Mesodermal cell (in vitro differentiated cells): ENCODE measurements around the gene KLHL24.
A peak's percentile ranks its signal among the peaks of the same experiment; 100 is the strongest.
"Not testable (repeated sequence)": the region's sequence is repeated elsewhere in the genome, so short reads cannot be mapped to it uniquely, and the experiment has no call there.

Experiments
- H3K27ac ChIP-seq: 2 replicates; pipeline ENCODE4 v1.7.0; 2013; ENCODE audit warnings: mild to moderate bottlenecking, low read depth, low read length, moderate library complexity; ENCODE audit not compliant: severe bottlenecking
- H3K36me3 ChIP-seq: 2 replicates; pipeline ENCODE4 v1.7.1; 2013; ENCODE audit warnings: mild to moderate bottlenecking, low read length, moderate library complexity; ENCODE audit not compliant: control insufficient read depth, insufficient read depth
- H3K4me1 ChIP-seq: one replicate; pipeline ENCODE4 v1.7.1; 2013; ENCODE audit warnings: mild to moderate bottlenecking, low read length; ENCODE audit not compliant: insufficient read depth, control insufficient read depth, poor library complexity, severe bottlenecking
- H3K4me3 ChIP-seq: 2 replicates; pipeline ENCODE4 v1.7.0; 2013; ENCODE audit warnings: low read length, control low read depth, mild to moderate bottlenecking; ENCODE audit not compliant: insufficient read depth, poor library complexity, severe bottlenecking; ENCODE audit errors: extremely low read depth
- H3K9me3 ChIP-seq: 2 replicates; pipeline ENCODE4 v1.7.1; 2013; ENCODE audit warnings: mild to moderate bottlenecking, low read length, moderate library complexity; ENCODE audit not compliant: control insufficient read depth
- WGBS, 2 experiments: methylation state at CpG; one replicate each; pipeline ENCODE4 v1.1.5; 2013; ENCODE audit warnings: missing lambda C conversion rate in 2 of 2; ENCODE audit not compliant: insufficient coverage in 2 of 2; 5-methylcytosine and 5-hydroxymethylcytosine counted together

Gene KLHL24

GRCh38 chr3:183636221-183637105, 1.0 kb downstream of the KLHL24 start:
- Histone ChIP-seq H3K4me1 (no peaks in the 10 kb centered on the region), H3K27ac (peak overlapping the region; percentile 99), H3K36me3 (peaks cover 15% of the 10 kb centered on the region), H3K9me3 (no peaks in the 10 kb centered on the region), H3K4me3 (peak overlapping the region; percentile 93)
- WGBS, 2 experiments, result 0 to 1% methylated on average over 57 to 58 of the region's 84 CpGs

GRCh38 chr3:183637106-183637486, 1.7 kb downstream of the KLHL24 start:
- WGBS, 2 experiments, result 79 to 92% methylated on average over 2 to 4 of the region's 6 CpGs
- H3K9me3 ChIP-seq, result no peaks in the 10 kb centered on the region
- peaks cover 15% of the 10 kb centered on the region for H3K36me3 ChIP-seq
- no peaks in the 10 kb centered on the region for H3K4me1 ChIP-seq
- H3K4me3 ChIP-seq, result peak overlapping the region; percentile 93
- H3K27ac ChIP-seq, result peak overlapping the region; percentile 99

- not testable (repeated sequence) for H3K27ac ChIP-seq, H3K9me3 ChIP-seq, H3K4me1 ChIP-seq
- 92 to 93% methylated on average over 12 to 14 of the region's 14 CpGs for WGBS, 2 experiments
- Histone ChIP-seq H3K36me3 (peaks cover 15% of the 10 kb centered on the region), H3K4me3 (peak overlapping the region; percentile 93)
These were observed 2.2 kb downstream of the KLHL24 start for GRCh38 chr3:183637633-183638032.

GRCh38 chr3:183638101-183638852, 2.9 kb downstream of the KLHL24 start:
- H3K4me3 ChIP-seq, result no peak overlapping the region
- 93 to 100% methylated on average over 1 to 2 of the region's 6 CpGs for WGBS, 2 experiments
- no peaks in the 10 kb centered on the region for H3K9me3 ChIP-seq
- no peaks in the 10 kb centered on the region for H3K4me1 ChIP-seq
- peaks cover 15% of the 10 kb centered on the region for H3K36me3 ChIP-seq
- H3K27ac ChIP-seq, result no peak overlapping the region

GRCh38 chr3:183640635-183641034, 5.2 kb downstream of the KLHL24 start:
- 89 to 100% methylated on average over 2 to 11 of the region's 11 CpGs for WGBS, 2 experiments
- H3K27ac ChIP-seq, H3K9me3 ChIP-seq, H3K4me3 ChIP-seq, H3K4me1 ChIP-seq: not testable (repeated sequence)
- peaks cover 23% of the 10 kb centered on the region for H3K36me3 ChIP-seq

GRCh38 chr3:183641882-183642281, 6.5 kb downstream of the KLHL24 start:
- WGBS, 2 experiments, result 93 to 100% methylated on average over 2 of the region's 2 CpGs
- Histone ChIP-seq H3K36me3 (peaks cover 31% of the 10 kb centered on the region), H3K27ac (no peak overlapping the region), H3K9me3 (no peaks in the 10 kb centered on the region), H3K4me1 (no peaks in the 10 kb centered on the region), H3K4me3 (no peak overlapping the region)

GRCh38 chr3:183644244-183644643, 8.8 kb downstream of the KLHL24 start:
- Histone ChIP-seq H3K36me3 (peaks cover 21% of the 10 kb centered on the region), H3K4me3 (no peak overlapping the region), H3K4me1 (no peaks in the 10 kb centered on the region), H3K9me3 (no peaks in the 10 kb centered on the region), H3K27ac (no peak overlapping the region)
- WGBS, 2 experiments, result no CpG with 5 or more reads among the region's 1 CpG

- H3K27ac ChIP-seq, result no peak overlapping the region
- no peaks in the 10 kb centered on the region for H3K9me3 ChIP-seq
- no peak overlapping the region for H3K4me3 ChIP-seq
- WGBS, 2 experiments, result no CpG with 5 or more reads among the region's 2 CpGs
- H3K4me1 ChIP-seq, result no peaks in the 10 kb centered on the region
- H3K36me3 ChIP-seq, result peaks cover 27% of the 10 kb centered on the region
These were observed 9.8 kb downstream of the KLHL24 start for GRCh38 chr3:183645254-183645653.

GRCh38 chr3:183650554-183650953, 15.1 kb downstream of the KLHL24 start:
- H3K36me3 ChIP-seq, result peaks cover 60% of the 10 kb centered on the region
- no peak overlapping the region for H3K27ac ChIP-seq
- peaks cover 24% of the 10 kb centered on the region for H3K9me3 ChIP-seq
- WGBS, 2 experiments, result 87 to 97% methylated on average over 3 of the region's 4 CpGs
- no peaks in the 10 kb centered on the region for H3K4me1 ChIP-seq
- H3K4me3 ChIP-seq, result no peak overlapping the region

GRCh38 chr3:183653209-183654064, 18.0 kb downstream of the KLHL24 start:
- peaks cover 61% of the 10 kb centered on the region for H3K36me3 ChIP-seq
- H3K9me3 ChIP-seq, result peaks cover 27% of the 10 kb centered on the region
- no peaks in the 10 kb centered on the region for H3K4me1 ChIP-seq
- WGBS, 2 experiments, result 94 to 97% methylated on average over 3 of the region's 6 CpGs
- no peak overlapping the region for H3K4me3 ChIP-seq
- H3K27ac ChIP-seq, result no peak overlapping the region
